Dedifferentiated amniotic fluid mesenchymal stem cell (primary cell): Measurements from ENCODE around the gene F13A1.

Source experiments
- DNase-seq: peaks from one replicate; pipeline ENCODE4 v3.0.0-alpha.2; 2016; ENCODE audit errors: extremely low spot score

Gene F13A1

DNA sequence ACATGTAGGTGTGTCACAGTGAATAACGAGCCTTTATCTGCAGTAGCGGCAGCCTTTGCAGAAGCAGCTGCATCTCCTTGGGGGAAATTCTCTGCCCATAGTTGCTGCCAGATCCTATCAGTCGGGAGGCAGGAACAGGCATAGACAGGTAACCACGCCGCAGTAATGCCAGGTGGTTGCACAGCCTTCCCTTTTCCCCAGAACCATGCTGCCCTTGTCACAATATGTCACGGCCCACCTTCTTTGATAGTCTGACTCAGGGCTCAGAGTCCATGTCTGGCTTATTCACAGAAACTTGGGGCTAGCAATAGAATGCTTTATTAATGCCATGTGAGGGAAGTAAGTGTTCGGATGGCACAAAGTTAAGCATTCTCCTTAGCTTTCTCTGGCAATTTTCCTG, 76.6 kb downstream of the F13A1 start:
- DNase-seq = no peak

DNA sequence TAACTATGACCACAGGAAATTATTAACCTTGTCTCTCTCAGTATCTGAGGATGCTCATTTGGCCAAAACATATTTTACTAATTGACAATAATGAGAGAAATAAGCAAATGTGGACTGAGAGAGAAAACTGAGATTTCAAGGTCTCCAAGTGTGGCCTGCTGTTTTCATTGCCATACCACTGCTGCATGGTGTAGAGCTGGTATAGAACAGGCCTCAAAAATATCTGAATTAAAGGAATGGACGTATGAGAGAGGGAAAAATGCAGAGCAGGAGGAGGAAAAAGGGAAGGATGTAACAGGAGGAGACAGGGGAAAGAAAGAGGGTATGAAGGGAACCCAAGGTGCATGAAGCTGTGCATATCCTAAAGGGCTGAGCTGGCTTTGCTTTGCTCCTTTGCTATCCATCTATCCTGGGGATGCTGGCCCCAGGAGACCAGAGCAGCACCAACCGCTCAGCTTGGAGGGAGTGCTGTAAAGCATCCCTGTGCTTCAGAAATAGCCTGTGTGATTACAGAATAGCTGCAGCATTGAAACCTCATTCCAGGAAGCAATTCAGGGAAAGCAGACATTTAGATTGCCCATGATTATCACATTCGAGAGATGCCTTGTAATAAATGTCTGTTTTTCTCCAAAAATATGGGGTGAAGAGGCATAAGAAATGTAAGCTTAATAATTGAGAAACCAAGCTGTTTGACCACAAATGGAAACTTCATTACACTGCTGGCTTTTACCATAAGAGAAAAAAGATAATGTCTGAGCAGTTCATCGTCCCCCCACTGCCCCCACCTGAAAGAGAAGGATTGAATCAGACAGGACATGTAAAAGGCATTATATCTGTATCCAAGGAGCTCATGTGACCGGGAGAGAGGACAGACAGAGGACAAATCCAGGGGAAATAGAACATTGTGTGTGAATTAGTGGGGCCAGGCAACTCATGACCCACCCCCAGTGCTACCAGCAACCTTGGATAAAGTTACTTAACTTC, 80.6 kb downstream of the F13A1 start:
- no peak for DNase-seq

DNA sequence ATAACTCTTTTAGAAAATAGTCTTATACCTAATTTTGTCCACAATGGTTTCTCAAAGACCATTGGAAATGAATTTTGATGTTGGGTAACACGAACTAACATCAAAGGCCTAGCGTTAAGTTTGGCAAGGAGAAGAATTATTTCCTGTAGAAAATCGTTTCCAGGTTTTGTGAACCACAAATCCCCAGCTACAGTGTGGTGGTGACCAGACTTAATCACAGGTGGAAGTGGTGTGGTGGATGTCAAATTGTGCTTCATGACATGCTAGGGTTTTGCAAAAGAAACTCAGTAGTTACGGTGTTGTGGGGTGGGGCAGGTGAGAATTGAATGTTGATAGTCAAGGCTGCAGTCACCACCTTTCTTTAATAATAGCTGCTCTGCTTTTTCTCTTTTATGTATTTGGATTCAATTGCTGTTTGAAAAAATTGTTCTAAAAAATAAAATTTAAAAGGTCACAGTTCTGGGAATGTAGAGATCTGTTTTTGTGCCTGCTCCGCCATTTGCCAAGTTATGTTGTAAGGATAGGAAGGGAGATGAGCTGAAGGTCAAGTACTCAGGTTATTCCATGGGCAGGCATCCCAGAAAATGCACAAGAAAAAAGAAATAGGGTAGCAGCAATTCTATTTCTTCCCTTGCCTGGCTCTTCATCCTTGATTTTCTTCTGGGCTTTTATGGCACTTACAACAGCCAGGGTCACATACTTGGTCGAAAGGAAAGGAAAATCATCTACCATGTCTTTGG, 83.6 kb downstream of the F13A1 start:
- DNase-seq = no peak

DNA sequence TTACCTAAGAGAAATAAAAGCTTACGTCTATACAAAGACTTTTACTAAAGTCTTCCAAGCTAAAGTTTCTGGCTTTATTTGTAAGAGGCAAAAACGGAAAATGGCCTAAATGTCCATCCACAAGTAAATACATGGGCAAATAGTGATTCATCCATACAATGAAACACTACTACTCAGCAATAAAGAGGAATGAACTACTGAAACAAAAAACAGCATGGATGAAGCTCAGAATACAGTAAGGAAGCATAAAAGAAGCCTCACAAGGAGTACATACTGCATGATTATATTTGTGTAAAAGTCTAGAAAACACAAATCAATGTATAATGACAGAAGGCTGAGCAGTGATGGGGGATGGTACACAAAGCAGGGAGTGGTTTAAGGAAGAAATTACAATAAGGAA, 84.7 kb downstream of the F13A1 start:
- DNase-seq = no peak

DNA sequence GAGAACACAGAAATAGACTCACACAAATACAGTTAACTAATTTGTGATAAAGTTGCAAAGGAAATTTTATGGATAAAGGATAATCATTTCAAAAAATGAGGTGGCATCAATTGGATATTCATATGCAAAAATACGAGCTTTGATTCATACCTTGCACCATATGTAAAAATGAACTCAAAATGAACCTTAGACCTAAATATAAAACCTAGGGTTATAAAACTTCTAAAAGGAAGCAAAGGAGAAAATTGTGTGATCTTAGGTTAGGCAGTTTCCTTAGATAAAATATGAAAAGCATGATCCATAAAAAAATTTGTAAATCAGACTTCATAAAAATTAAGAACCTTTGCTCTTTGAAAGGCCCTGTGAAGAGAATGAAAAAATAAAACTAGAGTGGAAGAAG, 85.5 kb downstream of the F13A1 start:
- DNase-seq = no peak

DNA sequence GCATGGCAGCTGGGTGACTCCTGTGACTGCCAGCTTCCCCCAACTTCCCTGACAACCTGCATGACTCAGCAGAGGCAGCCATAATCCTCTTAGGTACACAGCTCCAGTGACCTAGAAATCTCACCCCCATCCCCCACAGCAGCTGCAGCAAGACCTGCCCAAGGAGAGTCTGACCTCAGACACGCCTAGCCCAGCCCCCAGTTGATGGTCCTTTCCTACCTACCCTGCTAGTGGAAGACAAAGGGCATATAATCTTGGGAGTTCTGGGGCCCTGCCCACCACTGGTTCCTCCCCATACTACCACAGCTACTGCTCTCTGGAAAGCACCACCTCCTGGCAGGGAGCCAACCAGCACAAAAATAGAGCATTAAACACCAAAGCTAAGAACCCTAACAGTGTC, 90.2 kb downstream of the F13A1 start:
- no peak for DNase-seq

DNA sequence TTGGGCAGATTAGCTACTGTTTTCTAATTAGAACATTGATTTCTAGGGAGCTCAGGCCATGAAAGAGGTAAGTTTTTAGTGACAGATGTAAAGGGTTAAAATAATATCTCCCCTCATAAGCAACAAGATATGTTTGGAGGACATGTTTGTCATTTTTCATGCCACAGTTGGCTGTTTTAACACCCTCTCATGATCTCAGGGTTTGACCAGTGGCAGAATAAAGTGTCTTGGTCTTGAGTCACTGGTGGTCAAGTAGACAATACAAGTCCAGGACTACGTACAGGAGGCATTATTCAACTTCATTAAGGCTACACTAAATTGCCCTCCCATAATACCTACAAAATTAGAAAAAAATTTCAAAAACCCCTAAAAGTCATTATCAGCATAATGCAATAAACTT, 92.6 kb downstream of the F13A1 start:
- DNase-seq = no peak

DNA sequence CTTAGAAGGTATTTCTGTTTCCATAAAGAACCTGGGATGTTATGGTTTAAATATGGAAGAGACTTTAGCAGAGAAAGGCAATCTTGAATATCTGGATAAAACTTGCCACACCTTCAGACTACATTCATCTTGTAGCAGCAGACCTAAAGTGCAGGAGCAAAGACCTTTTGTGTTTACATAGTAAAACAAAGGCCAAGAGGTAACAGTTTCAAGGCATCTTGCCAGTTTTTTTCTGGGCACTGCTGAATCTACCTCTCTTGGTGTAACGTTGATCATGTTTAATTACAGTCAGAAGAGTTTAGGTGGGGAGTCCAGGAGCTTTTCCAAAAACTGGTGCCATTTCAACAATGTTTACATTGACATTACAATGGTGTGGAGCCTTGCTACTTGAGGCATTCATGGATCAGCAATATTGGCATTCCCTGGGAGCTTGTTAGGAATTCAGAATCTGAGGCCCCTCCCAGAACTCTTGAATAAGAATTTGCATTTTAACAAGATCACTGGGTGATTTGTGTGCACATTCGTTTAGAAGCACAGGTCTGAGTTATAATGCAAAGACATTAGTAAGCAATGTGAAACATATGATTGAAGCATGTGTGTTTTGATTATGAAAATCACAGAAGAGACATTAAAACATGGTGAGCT, 94.5 kb downstream of the F13A1 start:
- DNase-seq = no peak

DNA sequence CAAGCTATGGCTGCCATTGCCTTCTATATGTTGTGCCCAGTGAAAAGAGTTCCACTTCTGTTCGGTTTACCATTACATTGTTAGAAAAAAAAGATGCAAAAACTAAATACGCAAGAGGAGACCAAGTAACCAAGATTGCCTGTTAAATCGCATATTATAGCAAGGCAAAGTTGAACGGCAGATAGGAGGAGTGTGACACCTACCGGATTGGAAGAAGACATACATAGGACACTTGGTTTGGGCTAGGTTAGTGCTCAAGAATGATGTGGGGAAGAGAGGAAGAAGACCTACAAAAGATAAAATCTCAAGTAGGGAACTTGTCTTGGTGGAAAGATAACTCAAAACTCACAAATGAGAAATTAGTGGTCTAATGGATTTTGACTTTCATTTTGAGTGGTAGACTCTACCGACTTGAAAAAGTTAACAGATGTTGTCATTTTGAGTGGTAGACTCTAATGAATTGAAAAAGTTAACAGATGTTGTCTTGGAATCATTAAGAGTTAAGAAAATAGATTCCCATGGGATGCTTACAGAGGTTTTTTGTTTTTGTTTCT, 95.5 kb downstream of the F13A1 start:
- DNase-seq = no peak

DNA sequence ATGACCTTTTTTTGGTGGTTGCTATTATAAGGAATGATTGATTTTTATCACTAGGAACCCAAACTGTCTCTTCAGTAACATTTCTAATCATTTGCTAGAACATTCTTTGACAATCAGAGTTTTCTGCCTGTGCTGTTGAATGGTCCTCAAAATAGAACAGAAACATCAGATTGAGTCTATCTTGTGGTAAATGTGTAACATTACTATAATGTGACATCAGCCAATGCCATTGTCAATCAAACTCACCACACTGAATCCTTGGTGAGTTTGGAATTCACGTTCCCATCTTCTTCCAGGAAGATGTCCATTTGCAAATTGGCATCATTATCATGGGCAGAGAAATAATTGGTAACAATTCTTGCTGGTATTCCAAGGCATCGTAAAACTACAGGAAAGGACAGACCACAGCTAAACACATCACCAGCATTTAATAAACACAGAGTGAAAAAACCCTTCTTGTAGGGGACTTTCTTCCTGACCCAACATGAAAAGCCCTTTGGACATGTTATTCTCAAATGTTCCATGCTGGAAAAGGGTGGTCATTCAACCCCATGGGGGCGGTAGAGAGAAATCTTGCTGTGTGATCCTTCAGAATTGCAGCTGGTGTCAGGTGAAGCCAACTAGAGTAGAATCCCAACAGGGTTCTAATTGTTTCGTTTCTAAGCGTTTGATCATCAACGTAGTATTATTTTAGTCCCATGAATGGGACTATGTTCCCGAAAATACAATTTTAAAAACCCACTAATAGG, 98.5 kb downstream of the F13A1 start:
- no peak for DNase-seq

DNA sequence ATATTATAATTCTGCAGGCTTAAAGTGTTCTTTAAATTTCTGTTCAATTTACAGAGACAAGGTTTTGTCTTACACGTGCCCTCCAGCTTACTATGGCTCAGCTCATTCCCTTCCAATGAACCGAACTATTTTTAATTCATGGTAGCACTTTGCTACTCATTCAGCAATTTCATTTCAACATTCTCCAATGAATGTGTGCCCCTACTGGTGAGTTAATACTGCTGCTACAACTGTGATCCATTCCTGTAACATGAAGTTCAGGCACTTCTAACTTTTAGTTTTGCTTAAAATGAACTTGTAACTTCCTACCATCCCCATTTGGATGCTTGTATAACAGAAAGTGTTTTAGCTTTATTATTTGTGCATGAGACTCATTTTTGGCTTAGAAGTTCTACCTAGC, 99.7 kb downstream of the F13A1 start:
- DNase-seq = no peak

DNA sequence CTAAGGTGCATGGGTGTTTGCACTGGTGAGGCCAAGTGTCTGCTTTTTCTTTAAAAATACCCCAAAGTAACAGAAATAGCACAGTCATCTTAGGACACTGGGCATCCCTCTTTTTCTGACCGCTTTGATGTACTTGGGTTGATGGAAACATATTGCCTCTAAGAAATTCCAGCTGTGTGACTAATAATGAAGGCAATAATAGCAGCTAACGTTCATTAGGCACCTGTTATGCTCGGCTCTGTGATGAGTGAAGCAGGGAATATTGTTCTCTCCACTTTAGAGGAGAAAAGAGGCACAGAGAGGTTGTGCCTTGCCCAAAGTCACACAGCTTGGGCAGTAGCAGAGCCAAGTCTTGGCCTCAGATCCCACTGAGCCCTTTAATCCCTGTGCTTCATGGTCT, 100.7 kb downstream of the F13A1 start:
- DNase-seq = no peak

DNA sequence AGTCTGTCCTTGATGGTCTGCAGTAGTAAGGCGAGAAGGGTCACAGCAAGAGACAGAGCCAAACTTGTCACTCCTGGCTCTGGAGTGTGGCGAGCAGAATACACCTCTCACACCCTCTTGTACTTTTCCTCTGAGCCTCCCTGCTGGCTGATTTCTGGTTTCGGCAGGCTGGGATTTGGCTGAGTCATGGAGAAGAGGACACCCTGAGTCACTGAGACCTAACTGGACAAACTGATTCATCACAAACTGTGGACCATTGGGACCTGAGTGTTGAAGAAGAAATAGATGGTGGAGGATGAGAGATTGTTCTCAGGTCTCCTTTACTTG, 101.7 kb downstream of the F13A1 start:
- no peak for DNase-seq

DNA sequence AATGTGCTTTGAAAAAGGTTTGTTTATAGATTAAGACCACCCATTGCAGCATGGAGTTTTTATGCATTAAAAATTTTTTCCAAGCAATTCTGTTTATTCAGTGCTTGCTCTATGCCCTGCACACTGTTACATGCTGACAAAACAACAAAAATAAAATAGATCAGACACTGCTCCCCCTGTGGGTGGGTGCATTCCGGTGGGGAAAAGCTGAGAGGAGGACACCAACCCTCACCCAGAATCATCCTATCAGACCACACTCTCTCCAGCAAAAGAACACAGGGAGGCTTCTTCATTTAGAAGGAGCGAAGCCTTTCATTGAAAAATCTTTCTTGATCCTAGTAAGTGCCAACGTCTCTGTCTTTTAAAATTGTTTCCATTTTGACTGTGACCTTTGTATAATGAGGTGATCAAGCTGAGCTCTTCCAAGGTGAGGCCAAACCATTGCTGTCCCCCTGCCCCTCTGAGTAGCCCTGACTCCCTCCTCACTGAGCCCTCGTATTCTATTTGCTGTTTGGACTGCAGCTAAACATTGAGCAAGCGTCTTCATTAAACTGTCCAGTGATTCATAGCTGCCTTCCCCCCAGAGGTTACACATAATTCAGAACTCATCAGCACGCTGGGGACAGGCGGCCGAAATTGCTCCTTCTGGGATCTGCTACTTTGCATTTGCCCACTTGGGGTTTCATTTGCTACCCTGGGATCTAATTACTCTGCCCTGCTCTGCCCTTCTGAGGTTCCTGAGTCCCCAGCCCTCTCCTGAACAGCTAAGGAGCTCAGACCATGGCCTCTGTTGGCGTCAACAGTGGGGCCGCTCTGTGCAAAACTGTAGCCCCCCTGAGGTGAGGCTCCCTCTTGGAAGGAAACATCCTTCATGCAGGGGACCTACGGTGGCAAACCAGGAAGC, 102.4 kb downstream of the F13A1 start:
- DNase-seq = no peak

DNA sequence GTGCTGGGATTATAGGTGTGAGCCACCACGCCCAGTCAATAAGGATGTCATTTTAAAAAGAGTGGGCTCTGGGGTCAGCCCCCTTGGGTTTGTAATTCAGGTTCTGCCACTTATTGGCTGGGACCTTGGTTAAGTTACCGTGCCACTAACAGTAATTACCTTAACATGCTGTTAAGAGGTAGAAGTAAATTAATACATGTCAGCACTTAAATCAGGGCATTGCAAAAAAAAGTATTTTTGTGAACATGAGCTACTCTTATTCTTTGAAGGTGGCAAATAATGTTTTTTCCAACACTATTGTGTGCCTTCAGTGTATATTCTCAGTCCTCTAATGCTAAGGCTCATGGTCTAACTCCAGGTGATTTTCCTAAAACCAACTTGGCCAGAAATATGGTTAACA, 109.5 kb downstream of the F13A1 start:
- no peak for DNase-seq

DNA sequence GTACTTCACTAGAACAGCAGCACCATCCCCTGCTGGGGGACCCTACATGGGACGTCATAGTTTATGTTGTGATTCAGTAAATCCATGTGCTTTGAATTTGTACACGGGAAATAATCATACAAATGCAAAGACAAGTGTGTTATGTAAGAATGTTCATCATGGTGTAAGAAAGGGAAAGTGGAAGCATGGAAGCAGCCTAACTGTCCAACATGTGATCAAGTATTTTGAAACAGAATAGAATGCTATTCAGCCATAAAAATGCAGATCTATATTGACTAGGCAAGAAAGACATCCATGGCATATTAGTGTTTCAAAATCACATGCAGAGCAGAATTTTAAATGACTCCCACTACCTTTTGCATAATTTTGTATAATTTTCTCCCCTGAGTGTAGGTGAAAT, 117.6 kb downstream of the F13A1 start:
- DNase-seq = no peak

DNA sequence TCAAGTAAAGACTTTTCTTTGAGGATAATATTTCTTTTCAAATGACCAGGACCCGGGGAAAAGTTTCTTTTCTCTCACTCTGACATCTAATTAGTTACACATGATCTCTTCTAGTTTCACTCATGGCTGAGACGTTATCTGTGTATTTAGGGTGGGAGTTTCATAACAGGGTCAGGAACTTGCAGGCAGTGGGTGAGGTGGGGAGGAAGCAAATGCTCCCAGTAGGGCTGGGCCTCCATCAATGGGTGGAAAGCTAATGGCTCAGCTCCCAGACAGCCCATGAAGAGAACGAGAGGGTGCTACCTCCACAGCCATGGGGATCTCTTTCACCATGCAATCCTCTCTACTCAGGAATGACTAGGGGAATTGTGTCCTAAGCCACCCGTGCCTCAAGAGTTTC, 119.3 kb downstream of the F13A1 start:
- no peak for DNase-seq

DNA sequence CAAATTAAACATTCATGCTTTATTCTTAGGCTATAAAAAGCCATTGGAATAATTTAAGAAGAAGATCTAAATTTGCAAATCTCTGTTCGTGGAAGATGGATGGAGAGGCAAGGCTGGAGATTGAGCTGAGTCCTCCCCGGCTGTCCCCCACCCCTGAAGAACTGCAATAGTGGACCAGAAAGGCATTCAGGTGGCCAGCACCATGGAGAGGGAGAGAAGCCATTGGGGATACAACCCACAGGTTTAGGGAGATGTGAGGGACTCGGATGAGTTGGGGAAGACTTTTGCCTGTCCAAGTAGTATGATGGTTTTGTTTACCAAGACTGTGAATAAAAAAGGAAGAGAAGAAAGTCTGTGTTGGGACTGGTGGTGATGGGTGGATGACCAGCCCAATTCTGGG, 120.8 kb downstream of the F13A1 start:
- no peak for DNase-seq

DNA sequence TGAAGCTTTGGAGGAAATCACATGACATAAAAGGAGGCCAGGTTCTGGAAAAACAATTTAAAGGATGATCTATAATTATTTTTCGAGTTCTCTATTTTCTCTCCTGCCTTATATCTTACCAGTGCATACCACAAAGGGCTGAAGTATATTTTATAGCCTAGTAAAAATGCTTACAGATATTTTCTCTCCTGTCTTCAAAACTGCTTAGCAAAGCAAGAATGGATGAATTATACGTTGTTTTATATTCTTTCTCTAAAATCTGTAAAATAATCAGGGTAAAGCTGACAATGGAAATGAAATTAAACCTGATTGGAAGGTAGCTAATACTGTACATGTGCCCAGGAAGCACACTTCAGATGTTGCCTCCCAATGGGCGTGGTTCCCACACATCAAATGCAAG, 123.7 kb downstream of the F13A1 start:
- no peak for DNase-seq

DNA sequence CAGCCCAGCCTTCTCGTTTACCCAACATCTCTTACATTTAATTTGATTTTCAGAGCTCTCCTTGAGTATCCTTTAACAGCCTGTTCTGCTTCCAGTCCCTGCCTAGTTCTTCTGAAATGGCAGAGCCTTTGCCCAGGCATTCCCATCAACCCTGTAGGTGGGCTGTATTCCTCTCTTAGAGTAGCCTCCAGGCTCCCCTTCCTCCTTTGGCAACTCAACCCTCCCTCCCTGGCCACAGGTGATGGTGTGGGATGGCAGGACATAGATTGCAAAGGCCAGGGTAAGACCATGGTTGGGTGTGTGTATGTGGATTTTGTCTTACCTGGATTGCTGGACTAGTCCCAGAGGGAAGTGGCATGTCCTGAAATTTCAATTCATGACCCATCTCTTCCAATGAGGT, 125.4 kb downstream of the F13A1 start:
- no peak for DNase-seq
